ENCODE data around the gene GCLC.

DNA sequence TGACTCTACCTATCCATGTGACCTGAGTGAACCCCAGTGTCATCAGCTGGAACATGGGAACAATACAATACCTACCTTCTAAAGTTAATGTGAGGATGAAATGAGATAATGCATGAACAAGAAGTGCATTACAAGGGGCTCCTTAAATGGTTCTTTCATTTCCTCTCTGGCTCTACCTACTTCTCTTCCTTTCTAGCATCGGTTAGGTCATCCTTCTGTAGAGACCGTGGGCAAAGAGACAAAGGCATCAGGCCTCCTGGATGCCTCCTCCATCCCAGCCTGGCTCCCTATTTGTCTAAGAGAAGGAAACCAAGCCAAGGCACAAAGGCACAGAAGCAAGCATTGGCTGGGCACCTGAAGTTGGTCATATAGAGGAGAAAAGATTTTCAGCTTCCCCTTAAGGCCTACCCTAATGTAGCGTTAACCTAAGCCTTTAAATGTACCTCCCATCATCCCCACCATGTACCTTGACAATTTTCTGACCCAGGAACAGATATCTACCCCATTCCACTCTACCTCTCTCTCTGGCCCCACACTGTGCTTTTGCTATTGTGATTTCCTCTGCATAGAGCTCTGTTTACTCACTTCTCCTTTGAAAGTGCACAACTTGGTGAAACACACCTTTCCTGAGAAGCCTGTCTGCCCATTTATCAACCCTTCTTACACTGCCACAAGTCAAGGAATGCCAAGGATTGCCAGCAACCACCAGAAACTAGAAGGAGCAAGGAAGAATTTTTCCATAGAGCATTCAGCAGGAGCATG, 86.6 kb downstream of the GCLC start:
- TF ChIP-seq, protein P1, sequence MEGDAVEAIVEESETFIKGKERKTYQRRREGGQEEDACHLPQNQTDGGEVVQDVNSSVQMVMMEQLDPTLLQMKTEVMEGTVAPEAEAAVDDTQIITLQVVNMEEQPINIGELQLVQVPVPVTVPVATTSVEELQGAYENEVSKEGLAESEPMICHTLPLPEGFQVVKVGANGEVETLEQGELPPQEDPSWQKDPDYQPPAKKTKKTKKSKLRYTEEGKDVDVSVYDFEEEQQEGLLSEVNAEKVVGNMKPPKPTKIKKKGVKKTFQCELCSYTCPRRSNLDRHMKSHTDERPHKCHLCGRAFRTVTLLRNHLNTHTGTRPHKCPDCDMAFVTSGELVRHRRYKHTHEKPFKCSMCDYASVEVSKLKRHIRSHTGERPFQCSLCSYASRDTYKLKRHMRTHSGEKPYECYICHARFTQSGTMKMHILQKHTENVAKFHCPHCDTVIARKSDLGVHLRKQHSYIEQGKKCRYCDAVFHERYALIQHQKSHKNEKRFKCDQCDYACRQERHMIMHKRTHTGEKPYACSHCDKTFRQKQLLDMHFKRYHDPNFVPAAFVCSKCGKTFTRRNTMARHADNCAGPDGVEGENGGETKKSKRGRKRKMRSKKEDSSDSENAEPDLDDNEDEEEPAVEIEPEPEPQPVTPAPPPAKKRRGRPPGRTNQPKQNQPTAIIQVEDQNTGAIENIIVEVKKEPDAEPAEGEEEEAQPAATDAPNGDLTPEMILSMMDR (IDR thresholded peaks at IDR 0.05): no peak
- TF ChIP-seq POLR2AphosphoS5 (IDR thresholded peaks at IDR 0.05) (no peak), POLR2A (IDR thresholded peaks at IDR 0.05) (no peak), EP300 (IDR thresholded peaks at IDR 0.05) (no peak)

All from upper lobe of left lung (tissue), 4 donors.